GM12878 (cell line): ENCODE data around the gene TBCK. TPM values are rescaled to one million over a fixed set of nuclear protein-coding genes. Genes with fewer than 3 reads are reported as not detected.
A peak's percentile ranks its signal among the peaks of the same experiment; 100 is the strongest.

Experiments
- BHLHE40 ChIP-seq, 2 experiments: fragments of 450-650 bp in 1 of 2; IDR thresholded peaks; 2 replicates each; pipeline ENCODE4 v1.6.1; 2011 to 2017; ENCODE audit warnings: low read depth in 2 of 2, borderline replicate concordance in 1 of 2, improper control_type of control experiment in 1 of 2, low read length in 1 of 2, mild to moderate bottlenecking in 1 of 2
- CREM ChIP-seq: IDR thresholded peaks from 2 replicates; pipeline ENCODE4 v1.6.1; 2014; ENCODE audit warnings: antibody characterized with exemption, low read depth
- DPF2 ChIP-seq: fragments of 450-650 bp; IDR thresholded peaks from 2 replicates; pipeline ENCODE4 v1.6.1; 2017; ENCODE audit warnings: mild to moderate bottlenecking
- FOXM1 ChIP-seq: IDR thresholded peaks from 2 replicates; pipeline ENCODE4 v1.6.1; 2012; ENCODE audit warnings: low read depth, mild to moderate bottlenecking, inconsistent platforms, low read length, moderate library complexity
- HDAC2 ChIP-seq: fragments of 200-600 bp; sonication (generic); IDR thresholded peaks from 2 replicates; pipeline ENCODE4 v1.6.1; 2017
- HDAC6 ChIP-seq: fragments of 200-600 bp; sonication (generic); IDR thresholded peaks from one replicate; pipeline ENCODE4 v1.8.0; 2017; ENCODE audit warnings: antibody characterized with exemption; ENCODE audit not compliant: unreplicated experiment
- NBN ChIP-seq: fragments of 450-650 bp; IDR thresholded peaks from 2 replicates; pipeline ENCODE4 v1.6.1; 2016
- PBX3 ChIP-seq: IDR thresholded peaks from 2 replicates; pipeline ENCODE4 v1.6.1; 2011; ENCODE audit warnings: mild to moderate bottlenecking, low read depth, low read length, moderate library complexity; ENCODE audit not compliant: insufficient replicate concordance
- RFX5 ChIP-seq: IDR thresholded peaks from 2 replicates; pipeline ENCODE4 v1.6.1; 2011; ENCODE audit warnings: low read depth, low read length, improper control_type of control experiment
- SIN3A ChIP-seq: IDR thresholded peaks from 2 replicates; pipeline ENCODE4 v1.6.1; 2012; ENCODE audit warnings: low read depth, low read length, improper control_type of control experiment
- SMARCA5 ChIP-seq: fragments of 450-650 bp; IDR thresholded peaks from 2 replicates; pipeline ENCODE4 v1.6.1; 2017; ENCODE audit warnings: mild to moderate bottlenecking
- TARDBP ChIP-seq: IDR thresholded peaks from 2 replicates; pipeline ENCODE4 v1.6.1; 2016; ENCODE audit warnings: borderline replicate concordance
- ZNF217 ChIP-seq: fragments of 450-650 bp; IDR thresholded peaks from 2 replicates; pipeline ENCODE4 v1.6.1; 2017; ENCODE audit warnings: antibody characterized with exemption, mild to moderate bottlenecking
- ZNF384 ChIP-seq: IDR thresholded peaks from 2 replicates; pipeline ENCODE4 v1.6.1; 2012; ENCODE audit warnings: low read depth, mild to moderate bottlenecking, low read length, improper control_type of control experiment, borderline replicate concordance
- ZNF622 ChIP-seq: fragments of 450-650 bp; IDR thresholded peaks from 2 replicates; pipeline ENCODE4 v1.6.1; 2017; ENCODE audit warnings: mild to moderate bottlenecking, inconsistent platforms
- polyA plus RNA-seq, 11 experiments: library from polyadenylated mRNA; depleted of rRNA in 4 of 11; unstranded in 6 of 11; stranded (reverse) in 5 of 11; fragments of >200 nt; fragmentation: Nextera tagmentation in 4 of 11; fragmentation: Illumina TruSeq in 1 of 11; extraction: Ambion mirVana in 4 of 11; extraction: Trizol in 1 of 11; gene quantifications; 1 replicate in 1 of 11; 2 replicates in 10 of 11; pipeline versions ENCODE4 v1.2.1 to v1.2.3, GENCODE V29; 2011 to 2016; ENCODE audit warnings: inconsistent platforms in 2 of 11, missing spikeins in 2 of 11, low read depth in 1 of 11
- total RNA-seq, 4 experiments: library from RNA; depleted of rRNA in 3 of 4; stranded (reverse); fragments of >200 nt in 3 of 4; fragmentation: Illumina TruSeq in 1 of 4; extraction: Trizol in 1 of 4; gene quantifications; 2 replicates each; pipeline versions ENCODE4 v1.2.1 to v1.2.3, GENCODE V29; 2013 to 2021
- TF ChIP-seq, protein P1 (sequence below): fragments of 450-650 bp; IDR thresholded peaks from 2 replicates; pipeline ENCODE4 v1.6.1; 2016; ENCODE audit warnings: mild to moderate bottlenecking, moderate library complexity, borderline replicate concordance
- TF ChIP-seq, protein P2 (sequence below): fragments of 450-650 bp; IDR thresholded peaks from 2 replicates; pipeline ENCODE4 v1.6.1; 2017; ENCODE audit warnings: antibody characterized with exemption, mild to moderate bottlenecking, moderate library complexity
- TF ChIP-seq, protein P3 (sequence below): fragments of 450-650 bp; IDR thresholded peaks from 2 replicates; pipeline ENCODE4 v1.6.1; 2017; ENCODE audit warnings: mild to moderate bottlenecking, moderate library complexity

TBCK gene
- total and polyA plus RNA-seq, 10 of the 15 experiments (the other 5 are each of a cell fraction or from before 2014, with no cell fraction given), result 4.1 to 30.3 (median 20.2) TPM

DNA sequence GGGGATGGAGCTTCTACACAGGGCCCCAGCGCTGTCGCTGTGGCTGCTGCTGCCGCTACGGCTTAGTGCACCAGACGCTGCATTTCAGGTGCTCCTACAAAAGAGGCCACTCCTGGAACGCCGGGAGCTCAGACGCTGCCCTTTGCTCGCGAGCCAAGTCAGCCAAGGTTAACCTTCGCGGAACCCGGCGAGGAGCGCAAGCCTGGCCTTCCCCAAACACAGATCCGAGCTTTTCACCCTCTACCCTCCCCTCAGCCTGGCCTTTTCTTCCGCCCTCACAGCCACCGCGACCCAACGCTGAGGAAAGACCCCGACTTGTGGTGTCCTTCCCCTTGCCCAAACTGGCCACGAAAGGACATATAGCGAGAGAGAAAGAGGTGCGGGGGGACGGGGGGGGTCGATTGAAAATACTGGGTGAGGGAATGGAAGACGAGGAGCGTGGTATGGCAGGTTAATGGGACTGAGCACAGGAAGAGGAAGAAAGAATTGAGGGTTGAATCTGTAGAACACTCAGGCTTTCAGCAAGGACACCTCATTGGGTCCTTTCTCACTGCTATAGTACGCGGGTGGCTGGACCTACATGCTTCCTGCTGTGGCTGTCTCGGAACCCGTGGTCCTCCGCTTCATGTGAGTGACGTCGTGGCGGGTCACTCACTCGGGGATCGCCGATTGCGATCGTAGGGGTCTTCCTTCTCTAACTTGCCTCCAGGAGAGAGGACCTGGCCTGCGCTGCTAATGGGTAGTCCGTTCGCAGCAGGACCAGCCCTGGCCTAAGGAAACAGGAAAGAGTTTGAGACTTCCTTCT, at the start of gene TBCK, which contains the start of gene AIMP1 (continued):
- TF ChIP-seq CREM (peak; percentile 98), DPF2 (no peak), PBX3 (peak; percentile 54), SIN3A (peak; percentile 80), ZNF217 (peak; percentile 68; the same call in 1 of the 2 replicates), NBN (peak; percentile 99), TARDBP (peak; percentile 13; the same call in 1 of the 2 replicates), RFX5 (no peak), FOXM1 (no peak), HDAC6 (no peak), HDAC2 (no peak), SMARCA5 (0 out of 2 replicates have a peak, but pooled peaks have one; percentile 11), ZNF384 (no peak), ZNF622 (no peak), BHLHE40 (IDR thresholded peaks at IDR 0.05; ENCODE audit: borderline replicate concordance in 1 of 2, low read depth in 2 of 2, low read length in 1 of 2) (peak; percentile 14 to 35; a peak in 1 of 4 replicates)
- TF ChIP-seq, protein P1, sequence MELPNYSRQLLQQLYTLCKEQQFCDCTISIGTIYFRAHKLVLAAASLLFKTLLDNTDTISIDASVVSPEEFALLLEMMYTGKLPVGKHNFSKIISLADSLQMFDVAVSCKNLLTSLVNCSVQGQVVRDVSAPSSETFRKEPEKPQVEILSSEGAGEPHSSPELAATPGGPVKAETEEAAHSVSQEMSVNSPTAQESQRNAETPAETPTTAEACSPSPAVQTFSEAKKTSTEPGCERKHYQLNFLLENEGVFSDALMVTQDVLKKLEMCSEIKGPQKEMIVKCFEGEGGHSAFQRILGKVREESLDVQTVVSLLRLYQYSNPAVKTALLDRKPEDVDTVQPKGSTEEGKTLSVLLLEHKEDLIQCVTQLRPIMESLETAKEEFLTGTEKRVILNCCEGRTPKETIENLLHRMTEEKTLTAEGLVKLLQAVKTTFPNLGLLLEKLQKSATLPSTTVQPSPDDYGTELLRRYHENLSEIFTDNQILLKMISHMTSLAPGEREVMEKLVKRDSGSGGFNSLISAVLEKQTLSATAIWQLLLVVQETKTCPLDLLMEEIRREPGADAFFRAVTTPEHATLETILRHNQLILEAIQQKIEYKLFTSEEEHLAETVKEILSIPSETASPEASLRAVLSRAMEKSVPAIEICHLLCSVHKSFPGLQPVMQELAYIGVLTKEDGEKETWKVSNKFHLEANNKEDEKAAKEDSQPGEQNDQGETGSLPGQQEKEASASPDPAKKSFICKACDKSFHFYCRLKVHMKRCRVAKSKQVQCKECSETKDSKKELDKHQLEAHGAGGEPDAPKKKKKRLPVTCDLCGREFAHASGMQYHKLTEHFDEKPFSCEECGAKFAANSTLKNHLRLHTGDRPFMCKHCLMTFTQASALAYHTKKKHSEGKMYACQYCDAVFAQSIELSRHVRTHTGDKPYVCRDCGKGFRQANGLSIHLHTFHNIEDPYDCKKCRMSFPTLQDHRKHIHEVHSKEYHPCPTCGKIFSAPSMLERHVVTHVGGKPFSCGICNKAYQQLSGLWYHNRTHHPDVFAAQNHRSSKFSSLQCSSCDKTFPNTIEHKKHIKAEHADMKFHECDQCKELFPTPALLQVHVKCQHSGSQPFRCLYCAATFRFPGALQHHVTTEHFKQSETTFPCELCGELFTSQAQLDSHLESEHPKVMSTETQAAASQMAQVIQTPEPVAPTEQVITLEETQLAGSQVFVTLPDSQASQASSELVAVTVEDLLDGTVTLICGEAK, result peak; percentile 77
- TF ChIP-seq, protein P2, sequence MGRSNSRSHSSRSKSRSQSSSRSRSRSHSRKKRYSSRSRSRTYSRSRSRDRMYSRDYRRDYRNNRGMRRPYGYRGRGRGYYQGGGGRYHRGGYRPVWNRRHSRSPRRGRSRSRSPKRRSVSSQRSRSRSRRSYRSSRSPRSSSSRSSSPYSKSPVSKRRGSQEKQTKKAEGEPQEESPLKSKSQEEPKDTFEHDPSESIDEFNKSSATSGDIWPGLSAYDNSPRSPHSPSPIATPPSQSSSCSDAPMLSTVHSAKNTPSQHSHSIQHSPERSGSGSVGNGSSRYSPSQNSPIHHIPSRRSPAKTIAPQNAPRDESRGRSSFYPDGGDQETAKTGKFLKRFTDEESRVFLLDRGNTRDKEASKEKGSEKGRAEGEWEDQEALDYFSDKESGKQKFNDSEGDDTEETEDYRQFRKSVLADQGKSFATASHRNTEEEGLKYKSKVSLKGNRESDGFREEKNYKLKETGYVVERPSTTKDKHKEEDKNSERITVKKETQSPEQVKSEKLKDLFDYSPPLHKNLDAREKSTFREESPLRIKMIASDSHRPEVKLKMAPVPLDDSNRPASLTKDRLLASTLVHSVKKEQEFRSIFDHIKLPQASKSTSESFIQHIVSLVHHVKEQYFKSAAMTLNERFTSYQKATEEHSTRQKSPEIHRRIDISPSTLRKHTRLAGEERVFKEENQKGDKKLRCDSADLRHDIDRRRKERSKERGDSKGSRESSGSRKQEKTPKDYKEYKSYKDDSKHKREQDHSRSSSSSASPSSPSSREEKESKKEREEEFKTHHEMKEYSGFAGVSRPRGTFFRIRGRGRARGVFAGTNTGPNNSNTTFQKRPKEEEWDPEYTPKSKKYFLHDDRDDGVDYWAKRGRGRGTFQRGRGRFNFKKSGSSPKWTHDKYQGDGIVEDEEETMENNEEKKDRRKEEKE, result no peak
- TF ChIP-seq, protein P3, sequence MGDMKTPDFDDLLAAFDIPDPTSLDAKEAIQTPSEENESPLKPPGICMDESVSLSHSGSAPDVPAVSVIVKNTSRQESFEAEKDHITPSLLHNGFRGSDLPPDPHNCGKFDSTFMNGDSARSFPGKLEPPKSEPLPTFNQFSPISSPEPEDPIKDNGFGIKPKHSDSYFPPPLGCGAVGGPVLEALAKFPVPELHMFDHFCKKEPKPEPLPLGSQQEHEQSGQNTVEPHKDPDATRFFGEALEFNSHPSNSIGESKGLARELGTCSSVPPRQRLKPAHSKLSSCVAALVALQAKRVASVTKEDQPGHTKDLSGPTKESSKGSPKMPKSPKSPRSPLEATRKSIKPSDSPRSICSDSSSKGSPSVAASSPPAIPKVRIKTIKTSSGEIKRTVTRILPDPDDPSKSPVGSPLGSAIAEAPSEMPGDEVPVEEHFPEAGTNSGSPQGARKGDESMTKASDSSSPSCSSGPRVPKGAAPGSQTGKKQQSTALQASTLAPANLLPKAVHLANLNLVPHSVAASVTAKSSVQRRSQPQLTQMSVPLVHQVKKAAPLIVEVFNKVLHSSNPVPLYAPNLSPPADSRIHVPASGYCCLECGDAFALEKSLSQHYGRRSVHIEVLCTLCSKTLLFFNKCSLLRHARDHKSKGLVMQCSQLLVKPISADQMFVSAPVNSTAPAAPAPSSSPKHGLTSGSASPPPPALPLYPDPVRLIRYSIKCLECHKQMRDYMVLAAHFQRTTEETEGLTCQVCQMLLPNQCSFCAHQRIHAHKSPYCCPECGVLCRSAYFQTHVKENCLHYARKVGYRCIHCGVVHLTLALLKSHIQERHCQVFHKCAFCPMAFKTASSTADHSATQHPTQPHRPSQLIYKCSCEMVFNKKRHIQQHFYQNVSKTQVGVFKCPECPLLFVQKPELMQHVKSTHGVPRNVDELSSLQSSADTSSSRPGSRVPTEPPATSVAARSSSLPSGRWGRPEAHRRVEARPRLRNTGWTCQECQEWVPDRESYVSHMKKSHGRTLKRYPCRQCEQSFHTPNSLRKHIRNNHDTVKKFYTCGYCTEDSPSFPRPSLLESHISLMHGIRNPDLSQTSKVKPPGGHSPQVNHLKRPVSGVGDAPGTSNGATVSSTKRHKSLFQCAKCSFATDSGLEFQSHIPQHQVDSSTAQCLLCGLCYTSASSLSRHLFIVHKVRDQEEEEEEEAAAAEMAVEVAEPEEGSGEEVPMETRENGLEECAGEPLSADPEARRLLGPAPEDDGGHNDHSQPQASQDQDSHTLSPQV, result peak; percentile 96
